NCI-H345 (cell line): Measurements from ENCODE around the gene MRPL55.

Source experiments
- DNase-seq: peaks from one replicate; lab custom pipeline; 2025; lab: John Stamatoyannopoulos, UW

MRPL55 gene

DNA sequence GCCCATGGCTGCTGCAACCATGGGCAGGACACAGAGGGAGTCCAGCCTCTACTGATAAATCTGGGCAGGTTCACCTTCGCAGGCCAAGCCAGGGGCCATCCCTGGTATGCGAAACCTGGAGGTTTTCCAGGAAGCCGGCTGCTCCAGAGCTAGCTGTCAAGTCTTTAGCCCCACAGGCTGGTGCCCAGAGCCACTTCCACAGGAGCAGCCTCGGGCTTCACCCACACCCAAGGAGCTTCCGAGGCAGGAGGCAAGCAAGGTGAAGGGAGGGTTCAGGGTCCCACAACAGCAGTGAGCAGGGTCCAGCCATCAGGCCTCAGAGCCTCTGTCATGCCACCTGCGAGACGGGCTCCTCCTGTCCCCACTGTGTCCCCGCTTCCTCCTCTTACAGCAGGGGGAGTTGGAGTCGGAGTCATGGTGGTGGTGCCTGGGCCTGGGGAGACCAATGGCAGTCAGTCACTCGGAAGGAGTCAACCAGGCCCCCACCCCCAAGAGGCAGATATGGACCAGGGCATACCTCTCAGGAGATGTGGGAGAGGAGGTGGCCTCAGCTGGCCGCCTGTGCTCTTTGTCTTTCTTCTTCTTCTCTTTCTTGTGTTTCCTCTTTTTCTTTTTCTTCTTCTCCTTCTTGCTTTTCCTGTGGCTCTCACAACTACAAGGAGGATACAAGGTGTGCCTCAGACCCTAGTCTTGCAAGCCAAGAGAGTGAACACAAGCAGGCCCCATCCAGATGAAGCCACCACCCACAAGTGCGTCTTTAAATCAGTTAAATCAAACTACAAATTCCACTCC, 8.1 kb downstream of the MRPL55 start:
- no peak for DNase-seq

DNA sequence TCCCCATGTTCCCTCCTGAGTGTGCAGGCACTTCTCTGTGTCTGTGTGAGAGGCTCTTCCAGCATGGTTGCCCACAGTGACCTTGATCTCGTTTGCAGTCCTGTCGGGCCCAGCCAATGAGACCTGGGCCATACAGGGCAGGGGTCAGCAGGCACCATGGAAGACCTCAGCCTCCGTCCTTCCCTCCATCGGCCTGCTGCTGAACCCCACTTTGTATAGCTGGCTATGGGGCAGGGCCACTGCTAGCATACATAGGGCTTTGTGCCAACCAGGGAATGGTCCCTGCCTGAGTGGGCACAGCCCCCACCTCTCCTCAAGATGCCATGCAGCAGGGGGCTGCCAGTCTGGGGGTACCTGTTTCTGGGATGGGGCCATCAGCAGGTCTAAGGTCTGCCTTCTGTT, 9.8 kb downstream of the MRPL55 start:
- DNase-seq = no peak

DNA sequence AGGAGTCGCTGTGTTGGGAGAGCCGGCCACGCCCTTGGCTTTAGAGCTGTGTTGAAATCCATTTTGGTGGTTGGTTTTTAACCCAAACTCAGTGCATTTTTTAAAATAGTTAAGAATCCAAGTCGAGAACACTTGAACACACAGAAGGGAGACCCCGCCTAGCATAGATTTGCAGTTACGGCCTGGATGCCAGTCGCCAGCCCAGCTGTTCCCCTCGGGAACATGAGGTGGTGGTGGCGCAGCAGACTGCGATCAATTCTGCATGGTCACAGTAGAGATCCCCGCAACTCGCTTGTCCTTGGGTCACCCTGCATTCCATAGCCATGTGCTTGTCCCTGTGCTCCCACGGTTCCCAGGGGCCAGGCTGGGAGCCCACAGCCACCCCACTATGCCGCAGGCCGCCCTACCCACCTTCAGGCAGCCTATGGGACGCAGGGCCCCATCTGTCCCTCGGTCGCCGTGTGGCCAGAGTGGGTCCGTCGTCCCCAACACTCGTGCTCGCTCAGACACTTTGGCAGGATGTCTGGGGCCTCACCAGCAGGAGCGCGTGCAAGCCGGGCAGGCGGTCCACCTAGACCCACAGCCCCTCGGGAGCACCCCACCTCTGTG, 10.7 kb downstream of the MRPL55 start:
- DNase-seq = no peak

DNA sequence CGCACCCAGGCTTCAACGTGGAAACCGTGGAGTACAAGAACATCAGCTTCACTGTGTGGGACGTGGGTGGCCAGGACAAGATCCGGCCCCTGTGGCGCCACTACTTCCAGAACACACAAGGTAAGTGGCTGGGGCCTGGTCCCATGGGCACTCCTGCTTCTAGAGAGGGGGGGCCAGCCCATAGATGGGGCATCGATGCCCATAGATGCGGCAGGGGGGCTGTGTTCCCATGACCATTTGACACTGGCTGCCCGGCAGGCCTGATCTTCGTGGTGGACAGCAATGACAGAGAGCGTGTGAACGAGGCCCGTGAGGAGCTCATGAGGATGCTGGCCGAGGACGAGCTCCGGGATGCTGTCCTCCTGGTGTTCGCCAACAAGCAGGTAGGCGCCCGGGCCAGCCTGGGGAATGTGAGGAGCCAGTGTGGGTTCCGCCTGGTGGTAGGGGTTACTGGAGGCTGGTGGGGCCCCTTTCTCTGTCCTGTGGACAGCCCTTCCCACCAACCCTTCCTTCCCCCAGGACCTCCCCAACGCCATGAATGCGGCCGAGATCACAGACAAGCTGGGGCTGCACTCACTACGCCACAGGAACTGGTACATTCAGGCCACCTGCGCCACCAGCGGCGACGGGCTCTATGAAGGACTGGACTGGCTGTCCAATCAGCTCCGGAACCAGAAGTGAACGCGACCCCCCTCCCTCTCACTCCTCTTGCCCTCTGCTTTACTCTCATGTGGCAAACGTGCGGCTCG, 11.6 kb downstream of the MRPL55 start:
- DNase-seq = no peak

DNA sequence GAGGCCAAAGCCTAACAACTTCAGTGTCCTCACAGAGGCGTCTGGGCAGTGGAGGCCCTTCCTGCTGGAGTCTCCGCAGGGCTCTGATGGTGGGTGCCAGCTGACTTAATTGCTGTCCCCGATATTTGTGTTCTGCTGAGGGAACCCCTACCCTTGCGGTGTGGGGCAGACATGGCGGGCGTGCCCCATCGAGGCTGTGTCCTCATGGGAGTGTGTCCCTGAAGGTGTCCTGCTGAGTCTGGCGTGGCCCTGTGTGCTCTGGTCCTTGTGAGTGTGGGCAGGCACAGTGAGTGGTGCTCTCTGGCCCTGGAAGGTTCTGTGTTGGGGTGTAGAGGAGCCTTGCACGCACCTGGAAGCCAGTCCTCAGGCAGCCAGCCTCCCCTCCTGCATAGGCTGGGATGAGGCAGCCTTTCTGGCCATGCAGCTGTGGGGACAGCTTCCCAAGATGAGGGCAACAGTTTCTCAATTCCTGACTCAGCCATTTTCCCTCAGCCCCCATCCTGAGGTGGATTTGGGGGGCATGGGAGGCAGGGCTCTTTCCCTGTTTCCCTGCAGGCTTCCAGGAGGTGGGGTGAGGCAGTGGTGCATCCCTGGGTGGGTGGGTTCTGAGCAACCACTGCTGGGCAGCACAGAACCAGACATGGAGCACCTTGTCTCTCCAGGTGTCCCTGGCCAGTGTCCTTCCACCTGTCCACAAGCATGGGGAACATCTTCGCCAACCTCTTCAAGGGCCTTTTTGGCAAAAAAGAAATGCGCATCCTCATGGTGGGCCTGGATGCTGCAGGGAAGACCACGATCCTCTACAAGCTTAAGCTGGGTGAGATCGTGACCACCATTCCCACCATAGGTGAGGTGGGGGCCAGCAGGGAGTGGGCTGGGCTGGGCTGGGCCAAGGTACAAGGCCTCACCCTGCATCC, 12.4 kb downstream of the MRPL55 start:
- no peak for DNase-seq

DNA sequence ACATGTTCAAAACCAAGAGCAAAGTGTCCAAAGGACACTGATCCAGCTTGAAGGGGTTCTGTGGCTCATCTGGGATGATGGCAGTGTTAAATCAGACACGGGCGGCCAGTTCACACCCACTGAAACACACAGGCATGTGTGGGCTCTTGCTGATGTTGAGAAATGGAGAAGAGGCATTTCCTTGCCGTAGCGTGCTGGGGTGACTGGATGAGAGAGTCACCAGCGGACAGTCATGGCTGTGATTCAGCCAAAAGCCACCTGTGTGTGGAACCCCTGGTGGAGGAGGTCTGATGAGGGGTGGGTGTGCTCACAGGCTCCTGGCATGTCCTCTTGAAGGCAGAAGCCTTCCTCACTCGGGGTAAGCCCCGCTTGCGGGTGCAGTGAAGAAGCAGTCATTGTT, 13.2 kb downstream of the MRPL55 start:
- DNase-seq = no peak

DNA sequence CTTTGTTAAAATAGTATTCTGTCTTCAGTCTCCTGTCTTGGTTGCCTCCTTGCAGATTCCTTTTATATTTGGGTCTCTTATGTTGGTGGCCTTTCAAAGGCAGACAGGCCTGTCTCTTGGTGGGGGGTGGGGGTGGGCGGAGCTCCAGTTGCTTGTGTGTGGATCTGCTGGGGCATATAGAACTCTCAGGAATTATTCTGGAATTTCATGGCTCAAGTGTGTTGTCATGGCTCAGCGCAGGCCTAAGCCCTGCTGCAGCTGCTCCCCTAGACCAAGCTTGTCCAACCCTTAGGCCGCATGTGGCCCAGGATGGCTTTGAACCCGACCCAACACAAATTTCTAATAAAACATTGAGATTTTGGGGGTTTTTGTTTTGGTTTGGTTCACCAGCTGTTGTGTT, 13.9 kb downstream of the MRPL55 start:
- DNase-seq = no peak

DNA sequence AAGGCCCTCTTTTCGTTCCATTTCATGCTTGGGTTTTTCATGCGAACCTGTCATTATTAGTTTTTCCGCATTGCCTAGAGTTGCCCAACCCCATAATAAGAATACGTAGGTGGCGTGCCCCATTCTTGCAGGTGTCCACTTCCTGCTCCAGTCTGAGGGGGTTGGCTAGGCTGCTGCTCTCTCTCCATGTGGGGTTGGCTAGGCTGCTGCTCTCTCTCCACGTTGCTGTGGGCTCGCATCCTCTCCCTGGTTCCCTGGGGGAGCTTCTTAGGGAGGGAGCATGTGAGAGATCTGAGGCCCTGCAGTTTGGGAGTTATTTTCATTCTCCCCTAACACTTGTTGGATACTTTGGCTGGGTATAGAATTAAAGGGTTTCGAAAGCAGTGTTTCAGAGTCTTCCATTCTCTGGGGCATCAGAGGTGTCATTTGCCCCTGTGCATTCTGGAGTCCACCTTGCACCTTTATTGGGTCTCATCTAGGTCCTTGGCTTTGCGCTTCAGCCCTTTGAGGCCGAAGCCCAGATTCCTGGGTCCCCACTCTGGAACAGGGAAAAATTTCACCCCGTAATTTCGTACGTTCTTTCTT, 14.6 kb downstream of the MRPL55 start:
- DNase-seq = no peak

DNA sequence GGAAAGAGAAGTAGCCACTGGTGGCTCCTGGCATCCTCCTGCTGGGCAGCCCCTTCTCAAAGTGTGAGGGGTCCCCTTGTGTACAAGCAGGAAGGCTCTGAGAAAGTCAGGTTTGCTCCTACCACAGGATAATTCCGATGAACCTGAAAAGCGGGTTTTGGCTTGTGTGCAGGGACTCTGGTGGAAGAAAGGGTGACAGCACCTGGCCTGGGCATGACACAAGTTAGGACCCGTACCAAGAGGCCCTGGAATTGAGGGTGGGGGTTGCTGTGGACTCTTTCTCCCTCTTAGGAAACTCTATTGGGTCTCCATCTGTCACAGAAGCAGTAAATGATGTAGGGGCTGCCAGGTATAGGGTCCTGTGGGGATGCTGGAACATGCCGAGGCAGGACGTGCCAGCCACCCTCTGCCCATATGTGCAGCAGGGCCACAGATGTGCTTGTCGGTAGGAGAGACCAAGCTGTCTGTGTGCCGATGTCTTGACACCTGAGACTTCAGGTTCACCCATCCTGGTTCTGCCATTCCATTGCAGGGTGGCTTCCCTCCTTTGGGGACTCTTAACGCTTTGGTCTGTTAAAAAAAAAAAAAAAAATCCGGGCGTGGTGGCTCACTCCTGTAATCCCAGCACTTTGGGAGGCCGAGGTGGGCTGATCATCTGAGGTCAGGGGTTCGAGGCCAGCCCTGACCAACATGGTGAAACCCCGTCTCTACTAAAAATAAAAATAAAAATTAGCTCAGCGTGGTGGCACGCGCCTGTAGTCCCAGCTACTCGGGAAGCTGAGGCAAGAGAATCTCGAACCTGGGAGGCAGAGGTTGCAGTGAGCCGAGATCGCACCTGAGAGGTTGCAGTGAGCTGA, 15.8 kb downstream of the MRPL55 start:
- DNase-seq = no peak

DNA sequence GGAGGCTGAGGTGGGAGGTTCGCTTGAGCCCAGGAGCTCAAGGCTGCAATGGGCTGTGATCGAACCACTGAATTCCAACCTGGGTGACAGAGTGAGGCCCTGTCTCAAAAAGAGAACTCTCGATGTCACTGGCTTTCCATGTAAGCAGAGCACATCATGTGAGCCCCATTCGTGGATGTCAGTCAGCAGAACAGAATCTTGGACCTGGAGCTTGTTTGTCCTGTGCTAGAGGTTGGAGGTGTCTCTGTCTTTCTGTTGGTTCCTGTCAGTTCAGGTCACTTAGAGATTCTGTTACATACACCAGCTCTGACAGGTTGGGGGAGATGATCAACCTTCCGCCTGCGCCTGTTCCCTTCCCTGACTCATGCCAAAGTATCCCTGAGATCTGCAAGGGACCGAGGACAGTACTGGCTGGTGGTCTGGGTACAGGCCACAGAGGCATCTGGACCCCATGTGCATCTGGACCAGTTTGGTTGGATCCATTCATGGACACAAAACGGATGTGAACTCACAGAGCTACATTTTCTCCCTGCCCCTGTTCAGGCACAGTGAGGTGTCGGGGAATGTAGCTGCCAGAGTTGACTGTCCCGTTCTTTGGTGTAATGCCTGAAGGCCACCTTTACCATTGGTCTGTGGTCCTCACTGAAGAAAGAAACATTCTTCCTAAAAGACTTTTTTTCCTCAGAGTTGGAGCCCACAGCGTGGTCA, 16.6 kb downstream of the MRPL55 start:
- no peak for DNase-seq

DNA sequence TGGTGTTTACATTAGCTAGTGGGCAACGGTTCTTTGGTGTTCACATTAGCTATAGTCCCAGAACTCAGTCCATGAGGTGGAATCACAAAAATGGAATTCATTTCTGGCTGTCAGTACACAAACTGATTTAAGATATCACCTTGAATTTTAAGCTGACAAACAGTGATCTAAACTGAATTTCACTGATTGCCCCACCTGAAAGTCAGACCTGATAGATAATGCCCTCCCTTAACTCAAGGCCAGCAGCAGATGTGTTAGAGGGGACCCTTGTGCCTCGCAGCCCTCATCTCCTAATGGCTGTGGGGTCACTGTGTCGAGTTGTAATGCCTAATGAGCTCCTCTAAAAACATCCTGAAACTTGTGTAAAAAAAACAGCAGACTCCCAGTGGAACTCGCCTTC, 18.0 kb downstream of the MRPL55 start:
- DNase-seq = no peak

DNA sequence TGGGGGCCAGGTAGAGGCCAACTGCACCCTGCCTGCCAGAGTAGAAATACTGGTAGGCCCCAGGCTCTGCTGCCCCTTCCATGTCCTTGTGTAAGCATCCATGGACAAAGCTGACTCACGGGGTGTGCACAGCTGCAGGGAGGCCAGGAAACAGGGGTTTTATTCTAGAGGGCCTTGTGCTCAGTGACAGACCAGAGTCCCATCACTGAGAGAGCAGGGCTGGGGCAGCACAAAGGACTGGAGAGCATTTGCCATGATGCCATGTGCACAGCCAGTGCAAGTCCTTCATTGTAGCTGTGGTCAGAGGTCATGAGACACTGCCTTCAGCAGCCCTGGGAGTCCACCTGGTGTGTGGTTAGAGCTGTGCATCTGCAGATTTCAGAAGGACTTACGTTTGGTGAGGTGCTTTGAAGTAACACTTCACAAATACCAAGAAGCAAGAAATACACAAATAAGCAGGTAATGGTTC, 18.5 kb downstream of the MRPL55 start:
- DNase-seq = no peak

DNA sequence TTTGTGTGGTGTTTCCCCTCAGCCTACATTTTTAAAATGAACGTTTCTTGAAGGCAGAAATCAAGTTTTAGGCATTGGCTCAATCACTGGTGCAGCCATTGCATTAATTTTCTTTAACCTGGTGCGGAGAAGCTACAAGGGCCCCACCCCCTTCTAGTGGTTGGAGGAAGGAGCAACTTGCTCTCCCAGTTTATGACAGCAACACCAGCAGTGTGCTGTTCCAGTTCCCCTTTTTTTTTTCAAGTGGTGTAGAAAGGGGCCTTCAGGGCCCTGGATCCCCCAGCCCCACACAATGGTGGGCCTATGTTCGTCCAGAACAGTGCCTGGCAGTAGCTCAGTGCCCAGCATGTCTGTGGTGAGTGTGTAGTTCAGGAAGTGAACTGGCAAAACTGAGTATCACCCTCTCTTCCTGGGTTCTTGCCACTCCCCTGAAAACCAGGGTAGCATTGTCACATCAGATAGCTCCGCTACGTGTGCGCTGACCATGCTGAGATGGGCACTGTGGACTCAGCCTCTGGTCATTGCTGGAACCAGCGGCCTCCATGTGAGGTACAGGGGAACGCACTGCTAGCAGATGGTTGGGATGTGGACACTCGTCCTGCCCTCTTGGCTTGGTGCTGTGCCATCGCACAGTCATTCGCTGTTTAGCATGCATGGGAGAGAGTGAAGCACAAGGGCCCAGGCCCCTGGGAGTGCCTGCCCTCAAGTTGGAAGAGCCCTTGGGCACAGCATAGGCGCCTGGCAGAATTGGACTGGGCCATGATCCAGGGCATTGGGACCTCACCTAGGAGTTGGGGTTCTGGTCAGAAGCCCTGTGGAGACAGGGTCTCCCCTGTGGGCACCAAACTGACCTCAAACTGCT, 19.3 kb downstream of the MRPL55 start:
- no peak for DNase-seq

DNA sequence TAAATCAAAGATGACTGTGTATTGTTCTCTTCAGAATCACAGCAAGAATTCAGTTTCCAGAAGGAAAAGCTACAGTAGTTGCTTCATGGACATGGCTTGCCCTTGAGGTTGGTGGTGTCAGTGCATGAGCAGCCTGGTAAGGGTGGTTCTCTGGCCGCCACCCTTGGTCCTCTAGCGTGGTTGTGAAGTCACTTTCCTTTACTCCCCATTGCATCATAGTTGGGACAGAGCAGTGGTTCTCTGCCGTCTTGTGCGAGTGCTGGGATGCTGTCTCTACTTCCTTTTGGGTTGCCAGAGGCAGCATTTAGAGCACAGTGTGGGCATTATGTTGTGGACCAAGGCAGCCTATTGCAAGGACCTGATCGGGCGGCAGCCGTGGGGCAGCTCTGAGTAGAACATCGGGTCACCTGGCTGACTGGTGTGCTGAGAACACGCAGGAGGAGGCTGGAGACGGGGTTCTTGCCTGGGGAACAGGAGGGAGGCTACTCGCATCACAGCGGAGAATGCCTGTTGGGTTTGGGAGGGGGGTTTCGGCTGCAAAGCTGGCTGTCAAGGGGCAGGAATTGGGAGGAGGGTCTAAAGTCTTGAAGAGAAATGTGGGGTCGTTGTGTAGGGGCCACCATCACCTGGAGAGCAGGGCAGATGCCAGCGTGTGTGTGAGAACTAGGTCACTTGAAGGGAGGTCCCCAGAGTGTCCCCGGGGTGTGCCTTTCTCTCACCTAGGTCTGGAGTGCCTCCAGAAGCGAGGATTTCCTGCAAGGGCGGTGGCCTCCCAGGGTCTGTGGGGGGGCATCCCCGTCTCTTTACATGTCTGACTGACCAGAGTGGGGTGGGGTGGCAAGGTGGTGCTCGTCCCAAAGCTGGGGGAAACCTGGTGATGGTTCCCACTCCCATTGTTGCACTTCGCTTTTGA, 20.3 kb downstream of the MRPL55 start:
- no peak for DNase-seq

DNA sequence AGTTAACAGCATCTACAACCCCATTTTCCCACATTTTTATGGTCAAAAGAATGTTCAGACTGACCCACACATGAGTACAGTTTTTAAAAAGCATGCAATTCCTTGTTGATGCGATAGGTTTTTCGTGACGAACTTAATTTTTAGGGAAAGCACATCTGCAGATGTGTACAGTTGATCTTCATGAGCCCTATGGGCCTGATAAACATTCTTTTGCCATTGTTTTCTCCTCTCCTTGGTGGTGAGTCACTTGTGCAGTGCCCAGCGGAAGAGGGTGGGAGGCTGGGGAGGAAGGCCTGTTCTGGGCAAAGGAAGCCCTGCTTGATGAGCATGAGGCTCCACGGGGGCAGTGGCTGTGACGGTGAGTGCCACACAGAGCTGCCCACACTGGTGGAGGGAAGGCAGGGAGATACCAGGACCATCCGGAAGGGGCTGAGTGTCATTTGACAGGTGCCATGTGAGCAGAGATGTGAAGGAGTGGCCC, 21.3 kb downstream of the MRPL55 start:
- no peak for DNase-seq

DNA sequence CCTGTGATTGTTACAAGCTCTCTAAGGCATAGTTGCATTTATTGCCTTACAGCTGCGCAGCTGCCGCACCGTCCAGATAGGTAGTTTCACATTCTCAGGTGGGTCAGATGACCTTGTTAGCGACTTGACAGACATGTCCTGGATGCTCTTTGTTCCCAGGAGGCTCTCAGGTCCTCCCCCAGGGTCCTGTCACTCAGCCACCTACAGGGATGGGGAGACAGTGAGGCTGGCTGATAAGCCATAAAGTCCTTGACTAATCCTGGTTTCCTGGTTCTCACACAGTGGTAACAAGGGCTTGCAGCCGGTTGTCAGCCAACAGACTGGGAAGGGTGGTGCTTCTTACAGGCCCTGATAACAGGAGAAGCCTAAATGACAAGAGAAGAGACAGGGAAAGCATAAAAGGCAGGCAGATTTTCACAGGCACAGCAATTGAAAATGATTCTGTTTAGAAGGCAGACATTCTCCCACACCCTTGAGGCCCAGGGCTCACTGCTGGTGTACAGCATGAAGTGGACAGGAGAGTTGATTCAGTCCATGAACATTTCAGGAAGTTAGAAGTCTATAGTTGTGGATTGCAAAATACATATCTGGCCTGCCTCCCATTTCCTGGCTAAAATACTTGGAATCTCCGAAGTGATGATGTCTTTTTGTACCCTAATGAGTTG, 23.7 kb downstream of the MRPL55 start:
- DNase-seq = no peak

DNA sequence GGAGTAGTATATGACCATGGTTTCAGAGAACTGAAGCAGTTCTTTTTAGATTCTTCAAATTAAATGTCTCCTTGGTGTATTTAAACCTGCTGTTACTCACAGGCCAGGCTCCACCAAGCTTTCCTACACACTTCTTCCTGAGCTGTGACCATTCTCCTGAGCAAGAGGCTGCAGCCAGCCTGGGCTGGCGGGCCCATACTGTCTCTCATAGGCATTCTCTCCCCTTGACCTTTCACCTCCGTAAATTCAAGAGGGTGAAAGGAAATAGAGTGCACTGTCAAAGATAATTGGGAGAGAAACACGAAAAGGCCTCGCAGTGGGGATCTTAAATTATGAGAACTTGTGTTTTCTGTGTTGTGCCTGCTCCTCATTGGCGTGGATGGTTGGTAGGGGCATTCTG, 24.3 kb downstream of the MRPL55 start:
- DNase-seq = no peak
